Activated T-cell treated with anti-CD3 and anti-CD28 coated beads, Interleukin-2, amount 50 U/mL, for 24 hours (primary cell): ENCODE results near the gene ST6GAL2.

Experiments used
- DNase-seq: peaks from one replicate; pipeline ENCODE4 v3.0.0-alpha.2; 2020
- H3K27ac Mint-ChIP-seq: 2 replicates; pipeline ENCODE4 v1.8.0; 2020; ENCODE audit warnings: mild to moderate bottlenecking, mixed read lengths
- H3K27me3 Mint-ChIP-seq: 2 replicates; pipeline ENCODE4 v1.8.0; 2020; ENCODE audit warnings: mixed read lengths
- H3K36me3 Mint-ChIP-seq: 2 replicates; pipeline ENCODE4 v1.8.0; 2020; ENCODE audit warnings: low read depth, mixed read lengths
- H3K4me1 Mint-ChIP-seq: 2 replicates; pipeline ENCODE4 v1.8.0; 2020; ENCODE audit warnings: low read depth, mixed read lengths
- H3K4me3 Mint-ChIP-seq: 2 replicates; pipeline ENCODE4 v1.8.0; 2020; ENCODE audit warnings: mild to moderate bottlenecking, moderate library complexity, mixed read lengths
- H3K9me3 Mint-ChIP-seq: 2 replicates; pipeline ENCODE4 v1.8.0; 2020; ENCODE audit warnings: mixed read lengths

The ST6GAL2 gene

GRCh38 chr2:106885971-106886915 is at the start of gene ST6GAL2:
ST6GAL2 (minus strand) TSS chr2:106886167; CDS start chr2:106843977, 42,190 bp downstream.
- no peaks in the 10 kb centered on the region for H3K9me3 Mint-ChIP-seq
- no peak for DNase-seq
- no peak within 1 kb of the TSS for H3K27ac Mint-ChIP-seq
- H3K36me3 Mint-ChIP-seq: no peaks in the 10 kb centered on the region
- peaks cover 47% of the 10 kb centered on the region for H3K27me3 Mint-ChIP-seq
- no peak within 1 kb of the TSS for H3K4me3 Mint-ChIP-seq
- H3K4me1 Mint-ChIP-seq: peaks cover 6% of the 10 kb centered on the region

DNA sequence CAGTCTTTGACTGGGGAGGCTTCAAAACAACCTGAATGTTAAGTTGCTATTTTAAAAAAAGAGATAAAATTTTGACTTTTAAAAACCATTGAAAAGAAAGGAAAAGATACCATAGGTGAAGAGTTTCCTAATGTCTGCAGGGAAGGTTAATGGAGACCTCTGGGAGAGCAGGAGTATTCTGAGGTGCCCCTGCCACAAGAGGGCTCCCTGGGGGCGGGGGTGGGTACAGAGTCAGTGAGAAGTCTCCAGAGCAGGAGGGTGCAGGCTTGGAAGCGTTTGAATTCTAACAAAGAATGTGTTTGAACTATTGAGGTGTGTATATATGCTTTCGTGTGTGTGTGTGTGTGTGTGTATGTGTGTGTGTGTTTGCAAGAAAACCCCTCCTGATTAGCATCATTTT is 46.7 kb upstream of the ST6GAL2 start:
- Mint-ChIP-seq H3K4me3 (no peak overlapping the region), H3K27ac (no peak overlapping the region), H3K9me3 (no peaks in the 10 kb centered on the region), H3K4me1 (no peaks in the 10 kb centered on the region), H3K27me3 (no peaks in the 10 kb centered on the region), H3K36me3 (no peaks in the 10 kb centered on the region)
- no peak for DNase-seq

GRCh38 chr2:106931717-106932335 is 45.9 kb upstream of the ST6GAL2 start:
- no peaks in the 10 kb centered on the region for H3K27me3 Mint-ChIP-seq
- no peak overlapping the region for H3K27ac Mint-ChIP-seq
- H3K4me1 Mint-ChIP-seq: no peaks in the 10 kb centered on the region
- H3K36me3 Mint-ChIP-seq: no peaks in the 10 kb centered on the region
- no peak for DNase-seq
- no peak overlapping the region for H3K4me3 Mint-ChIP-seq
- no peaks in the 10 kb centered on the region for H3K9me3 Mint-ChIP-seq

DNA sequence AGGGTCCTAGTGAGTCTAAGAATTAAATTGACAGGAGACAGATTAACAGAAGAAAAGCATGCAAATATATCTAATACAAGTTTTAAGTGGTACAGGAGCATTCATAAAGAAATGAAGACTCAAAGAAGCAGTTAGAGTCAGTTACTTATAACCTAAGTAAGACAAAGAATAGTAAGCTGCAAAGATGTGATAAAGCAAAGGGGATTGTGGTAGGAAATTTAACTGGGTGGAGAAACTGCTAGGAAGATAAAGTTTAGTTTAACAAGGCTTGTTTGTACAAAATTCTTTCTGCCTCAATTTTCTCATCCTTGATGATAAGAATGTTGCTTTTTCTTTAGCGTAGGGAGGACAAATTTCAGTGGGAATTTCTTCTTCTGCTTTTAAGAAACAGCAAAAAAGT is 35.5 kb upstream of the ST6GAL2 start:
- H3K9me3 Mint-ChIP-seq: peaks cover 9% of the 10 kb centered on the region
- H3K36me3 Mint-ChIP-seq: no peaks in the 10 kb centered on the region
- no peak overlapping the region for H3K27ac Mint-ChIP-seq
- DNase-seq: no peak
- no peak overlapping the region for H3K4me3 Mint-ChIP-seq
- H3K4me1 Mint-ChIP-seq: no peaks in the 10 kb centered on the region
- no peaks in the 10 kb centered on the region for H3K27me3 Mint-ChIP-seq

DNA sequence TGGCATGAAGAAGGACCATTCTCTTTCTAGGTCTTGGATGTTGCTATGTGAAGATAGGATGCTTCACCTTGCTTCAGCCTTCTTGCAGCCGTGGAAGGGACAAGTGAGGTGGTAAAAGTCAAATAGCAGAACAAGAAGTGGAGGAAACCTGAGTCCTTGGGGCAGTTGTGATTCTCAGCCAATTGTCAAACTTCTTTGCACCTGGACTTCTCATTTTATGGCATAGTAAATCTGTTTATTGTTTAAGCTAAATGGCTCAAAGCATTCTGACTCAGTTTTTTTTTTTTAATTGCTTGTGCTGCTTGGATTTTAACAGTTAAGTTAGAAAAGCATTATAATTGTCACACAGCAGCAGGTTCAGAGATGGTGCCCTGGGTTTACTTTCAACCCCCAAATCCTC is 33.0 kb upstream of the ST6GAL2 start:
- H3K4me1 Mint-ChIP-seq: no peaks in the 10 kb centered on the region
- H3K36me3 Mint-ChIP-seq: no peaks in the 10 kb centered on the region
- no peak for DNase-seq
- no peaks in the 10 kb centered on the region for H3K9me3 Mint-ChIP-seq
- H3K27ac Mint-ChIP-seq: no peak overlapping the region
- H3K4me3 Mint-ChIP-seq: no peak overlapping the region
- H3K27me3 Mint-ChIP-seq: no peaks in the 10 kb centered on the region

DNA sequence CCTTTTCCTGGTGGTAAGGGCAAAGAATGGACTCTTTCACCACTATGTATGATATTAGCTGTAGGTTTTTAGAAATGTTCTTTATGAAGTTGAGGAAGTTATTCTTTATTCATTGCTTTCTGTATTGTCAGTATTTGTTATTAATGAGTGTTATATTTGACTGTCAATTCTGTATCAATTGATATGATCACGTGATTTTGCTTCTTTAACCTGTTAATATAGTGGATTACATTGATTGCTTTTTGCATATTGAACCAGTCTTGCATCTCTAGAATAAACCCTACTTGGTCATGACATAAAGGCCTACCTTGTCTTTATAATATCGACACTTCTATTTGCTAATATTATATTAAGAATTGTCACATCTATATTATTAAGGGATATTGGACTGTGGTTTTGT is 18.3 kb upstream of the ST6GAL2 start:
- Mint-ChIP-seq H3K9me3 (peaks cover 2% of the 10 kb centered on the region), H3K27me3 (no peaks in the 10 kb centered on the region), H3K4me1 (no peaks in the 10 kb centered on the region)

DNA sequence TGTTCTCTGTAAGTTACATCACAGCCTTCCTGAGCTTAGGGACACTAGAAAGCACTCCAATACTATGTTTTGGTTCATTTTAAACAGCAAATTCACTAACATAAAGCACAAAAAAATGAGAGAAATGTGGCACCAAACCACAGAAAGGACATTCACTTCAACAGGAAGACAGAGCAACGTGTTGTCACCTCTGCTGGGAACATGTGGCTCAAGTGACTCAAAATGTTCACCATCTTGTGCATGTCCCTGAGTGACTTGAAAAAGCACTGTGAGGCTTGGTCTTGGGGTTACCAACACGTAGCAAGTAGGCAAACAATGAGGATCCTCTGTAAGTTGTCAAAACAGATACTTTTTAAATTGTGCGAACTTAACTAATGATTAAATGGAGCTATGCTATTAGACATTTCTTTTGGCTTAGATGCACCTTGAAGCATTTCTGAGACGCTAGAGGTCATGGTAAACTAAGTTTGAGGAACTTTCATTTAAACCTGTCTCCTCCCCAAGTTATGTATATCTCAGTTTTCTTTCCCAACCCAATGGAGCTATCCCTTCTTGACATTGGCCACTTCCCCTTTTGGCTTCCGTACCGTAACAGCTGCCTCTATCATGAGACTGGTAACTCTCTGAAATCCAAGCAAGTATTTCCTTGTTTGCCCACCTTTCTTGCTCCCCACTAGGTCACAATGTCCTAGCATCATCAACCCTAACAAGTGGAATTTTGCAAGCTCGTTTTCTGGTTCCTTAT is 14.0 kb upstream of the ST6GAL2 start:
- Mint-ChIP-seq H3K9me3 (peaks cover 2% of the 10 kb centered on the region), H3K4me3 (no peak overlapping the region), H3K36me3 (no peaks in the 10 kb centered on the region), H3K4me1 (no peaks in the 10 kb centered on the region), H3K27ac (no peak overlapping the region), H3K27me3 (no peaks in the 10 kb centered on the region)
- DNase-seq: no peak

More for the DNA sequence above, 18.3 kb upstream of the ST6GAL2 start:
- no peak overlapping the region for H3K4me3 Mint-ChIP-seq
- H3K36me3 Mint-ChIP-seq: no peaks in the 10 kb centered on the region
- no peak for DNase-seq
- no peak overlapping the region for H3K27ac Mint-ChIP-seq

DNA sequence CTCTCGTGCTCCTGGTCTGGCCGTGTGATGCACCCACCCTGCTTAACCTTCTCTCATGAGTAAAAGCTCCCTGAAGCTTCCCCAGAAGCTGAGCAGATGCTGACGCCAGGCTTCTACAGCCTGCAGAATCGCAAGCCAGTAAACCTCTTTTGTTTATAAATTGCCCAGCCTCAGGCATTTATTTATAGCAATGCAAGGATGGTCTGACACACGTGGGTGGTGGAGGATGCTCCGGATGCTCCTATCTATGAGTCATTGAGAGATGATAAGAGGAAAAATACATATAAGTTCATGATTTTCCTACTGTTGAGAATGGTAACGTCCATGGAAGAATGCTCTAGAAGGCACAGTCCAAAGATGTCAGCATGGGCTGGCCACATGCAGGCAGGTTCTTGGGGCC is 8.6 kb upstream of the ST6GAL2 start:
- Mint-ChIP-seq H3K27ac (no peak overlapping the region), H3K36me3 (no peaks in the 10 kb centered on the region), H3K9me3 (no peaks in the 10 kb centered on the region), H3K4me1 (no peaks in the 10 kb centered on the region), H3K4me3 (no peak overlapping the region), H3K27me3 (peaks cover 2% of the 10 kb centered on the region)
- DNase-seq: no peak

DNA sequence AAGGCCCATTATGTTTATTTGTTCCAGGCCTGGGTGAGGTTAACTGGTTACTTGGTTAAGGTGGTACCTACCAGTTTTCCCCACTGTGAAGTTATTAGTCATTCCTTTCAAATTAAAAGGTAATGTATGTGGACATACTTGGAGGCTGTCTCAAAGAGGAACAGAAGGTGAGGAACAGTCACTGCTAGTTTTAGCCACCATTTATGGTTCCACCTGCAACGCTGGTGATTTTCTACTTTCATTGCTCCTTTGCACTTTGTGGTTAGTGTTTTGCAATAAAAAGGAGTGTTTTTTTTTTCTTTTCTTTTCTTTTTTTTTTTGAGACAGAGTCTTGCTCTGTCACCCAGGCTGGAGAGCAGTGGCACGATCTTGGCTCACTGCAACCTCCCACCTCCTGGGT is 6.1 kb upstream of the ST6GAL2 start:
- H3K27me3 Mint-ChIP-seq: peaks cover 10% of the 10 kb centered on the region
- H3K4me3 Mint-ChIP-seq: no peak overlapping the region
- DNase-seq: no peak
- no peak overlapping the region for H3K27ac Mint-ChIP-seq
- no peaks in the 10 kb centered on the region for H3K4me1 Mint-ChIP-seq
- H3K9me3 Mint-ChIP-seq: no peaks in the 10 kb centered on the region
- H3K36me3 Mint-ChIP-seq: no peaks in the 10 kb centered on the region

GRCh38 chr2:106890606-106891005 is 4.6 kb upstream of the ST6GAL2 start:
- Mint-ChIP-seq H3K4me3 (no peak overlapping the region), H3K4me1 (peaks cover 4% of the 10 kb centered on the region), H3K27ac (no peak overlapping the region), H3K9me3 (no peaks in the 10 kb centered on the region), H3K36me3 (no peaks in the 10 kb centered on the region), H3K27me3 (peaks cover 15% of the 10 kb centered on the region)
- no peak for DNase-seq

DNA sequence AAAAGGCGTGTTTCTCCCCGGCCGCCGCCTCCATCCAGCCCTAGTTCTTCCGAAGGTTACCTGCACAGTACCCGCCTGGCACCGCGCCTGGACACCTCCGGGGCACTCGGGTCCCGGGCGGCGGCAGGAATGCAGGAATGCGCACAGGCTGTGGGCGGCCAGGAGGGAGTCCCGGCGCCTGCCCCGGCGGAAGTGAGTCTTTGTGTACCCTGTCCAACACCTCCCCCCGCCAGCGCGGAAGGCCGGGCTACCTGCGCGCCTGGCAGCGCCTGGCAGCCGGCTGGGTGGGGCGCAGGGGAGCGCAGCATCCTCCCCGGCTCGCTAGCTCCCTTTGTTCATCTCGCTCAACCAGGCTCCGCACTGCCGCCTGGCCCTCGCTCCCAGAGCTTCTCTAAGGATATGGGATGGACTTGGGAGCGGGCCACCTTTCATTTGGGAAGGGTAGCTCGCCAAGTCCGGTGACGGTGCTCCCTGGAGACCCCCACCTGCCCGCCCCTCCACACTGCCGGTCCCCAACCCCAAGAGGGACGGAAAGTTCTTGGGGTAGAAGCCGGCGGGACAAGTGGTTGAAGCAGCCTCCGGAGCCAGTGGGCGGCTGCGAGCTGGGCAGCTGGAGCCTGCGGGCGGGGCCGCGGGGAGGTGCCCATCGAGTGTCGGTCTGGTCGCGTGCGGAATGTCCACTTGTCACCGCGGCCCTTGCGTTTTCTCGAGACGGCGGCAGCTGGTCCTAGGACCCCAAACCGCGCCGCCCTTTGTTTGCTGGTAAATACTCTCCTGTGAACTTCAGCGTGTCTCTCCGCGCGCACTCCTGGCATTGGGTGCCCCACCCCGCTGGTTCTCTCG is 1.2 kb upstream of the ST6GAL2 start:
- no peak overlapping the region for H3K27ac Mint-ChIP-seq

DNA sequence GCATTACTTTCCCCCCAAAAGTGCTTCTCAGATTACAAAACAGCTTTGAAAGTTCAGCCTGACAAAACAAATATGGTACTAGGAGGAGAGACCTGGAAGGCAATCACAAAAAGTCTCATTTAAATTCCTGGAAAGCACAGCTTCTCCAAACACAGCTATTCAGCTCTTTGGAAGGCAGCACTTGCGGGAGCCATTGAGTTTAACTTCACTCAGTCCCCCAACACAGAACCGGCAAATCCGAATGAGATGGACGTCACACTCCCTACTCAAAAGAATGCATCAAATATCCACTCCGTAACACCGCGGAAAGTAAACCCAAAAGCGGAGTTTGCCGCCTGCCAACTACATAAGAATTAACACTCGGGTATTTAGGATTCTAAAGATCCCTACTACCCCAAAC is 638 bp downstream of the ST6GAL2 start:
- Mint-ChIP-seq H3K4me1 (peaks cover 6% of the 10 kb centered on the region), H3K36me3 (no peaks in the 10 kb centered on the region), H3K4me3 (no peak overlapping the region), H3K9me3 (no peaks in the 10 kb centered on the region), H3K27ac (no peak overlapping the region), H3K27me3 (peaks cover 44% of the 10 kb centered on the region)
- no peak for DNase-seq

More for the DNA sequence above, 1.2 kb upstream of the ST6GAL2 start:
- H3K9me3 Mint-ChIP-seq: no peaks in the 10 kb centered on the region
- peaks cover 42% of the 10 kb centered on the region for H3K27me3 Mint-ChIP-seq
- H3K36me3 Mint-ChIP-seq: no peaks in the 10 kb centered on the region
- DNase-seq: no peak
- peaks cover 6% of the 10 kb centered on the region for H3K4me1 Mint-ChIP-seq
- H3K4me3 Mint-ChIP-seq: no peak overlapping the region

DNA sequence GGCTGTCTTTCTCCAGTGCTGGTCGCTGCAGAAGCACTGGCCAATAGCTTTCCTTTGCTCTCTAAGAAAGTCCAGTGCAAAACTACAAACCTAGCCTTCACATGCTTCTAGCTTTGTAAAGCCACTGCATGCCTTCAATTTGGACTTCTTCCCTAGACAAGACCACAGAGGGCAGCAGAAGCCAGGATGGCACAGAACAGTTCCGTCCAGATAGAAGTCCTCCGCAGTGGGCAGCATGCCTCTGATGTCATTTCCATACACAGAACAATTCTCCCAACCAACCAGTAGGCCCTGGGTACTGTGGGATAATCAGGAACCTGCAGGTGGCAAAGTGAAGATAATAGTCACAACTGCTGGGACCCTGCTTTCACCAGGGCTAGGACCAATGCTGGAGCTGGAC is 3.3 kb downstream of the ST6GAL2 start:
- Mint-ChIP-seq H3K4me3 (no peak overlapping the region), H3K4me1 (peaks cover 6% of the 10 kb centered on the region), H3K27ac (no peak overlapping the region), H3K27me3 (peaks cover 39% of the 10 kb centered on the region), H3K36me3 (no peaks in the 10 kb centered on the region), H3K9me3 (no peaks in the 10 kb centered on the region)
- no peak for DNase-seq

- no peak overlapping the region for H3K27ac Mint-ChIP-seq
- H3K27me3 Mint-ChIP-seq: peaks cover 19% of the 10 kb centered on the region
- H3K4me1 Mint-ChIP-seq: no peaks in the 10 kb centered on the region
- H3K9me3 Mint-ChIP-seq: no peaks in the 10 kb centered on the region
- no peak for DNase-seq
- no peak overlapping the region for H3K4me3 Mint-ChIP-seq
- no peaks in the 10 kb centered on the region for H3K36me3 Mint-ChIP-seq
Observed at GRCh38 chr2:106878206-106878605, 7.8 kb downstream of the ST6GAL2 start.
